SKM-1 treated with dmso at 0.1 percent for 144 hours (cell line): ENCODE measurements around the gene CCDC178.

Experiments used
- DNase-seq: peaks from one replicate; lab custom pipeline; 2025; ENCODE audit not compliant: unreplicated experiment; lab: John Stamatoyannopoulos, UW

Gene CCDC178

DNA sequence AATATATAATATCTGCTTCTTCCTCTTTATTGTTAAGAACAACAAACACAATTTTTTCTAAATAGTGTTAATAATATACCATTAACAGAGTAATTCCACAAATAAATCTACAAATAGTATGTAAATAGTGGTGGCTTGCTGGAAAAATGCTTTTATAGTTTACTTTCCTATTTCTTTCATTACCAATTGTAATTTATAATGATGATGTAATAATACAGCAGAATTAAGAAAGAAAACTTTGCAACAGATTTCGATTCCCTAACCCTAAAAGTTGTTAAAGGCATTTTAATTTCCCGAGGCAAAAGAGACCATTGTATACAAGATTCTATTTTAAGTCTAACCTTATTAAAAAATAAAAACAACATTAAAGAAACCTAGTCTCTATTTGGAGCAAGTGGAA, 307.9 kb downstream of the CCDC178 start:
- DNase-seq = no peak

DNA sequence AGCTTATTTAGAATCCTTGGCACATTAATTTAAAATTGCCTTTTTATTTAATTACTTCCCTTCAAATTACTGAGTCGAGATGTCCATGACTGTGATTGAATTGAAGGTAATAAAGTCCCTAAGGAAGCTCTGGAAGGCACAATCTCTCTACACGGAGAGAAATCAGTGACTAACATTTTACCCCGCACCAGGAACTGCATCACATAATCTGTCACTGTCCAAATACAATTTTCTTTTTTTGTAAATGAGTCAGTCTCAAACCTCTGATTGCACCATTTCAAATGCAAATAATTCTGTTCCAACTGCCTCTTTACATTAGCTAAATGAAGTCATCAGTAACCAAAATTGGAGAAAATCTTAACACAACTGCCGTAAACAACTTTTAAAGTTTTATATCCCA, 311.9 kb downstream of the CCDC178 start:
- DNase-seq = no peak

- DNase-seq = no peak
Measured at GRCh38 chr18:33123862-33124518, 316.5 kb downstream of the CCDC178 start.

- DNase-seq = peak; percentile 21
Measured at GRCh38 chr18:33116376-33116775, 324.1 kb downstream of the CCDC178 start.

GRCh38 chr18:33115917-33116316, 324.6 kb downstream of the CCDC178 start:
- no peak for DNase-seq

DNA sequence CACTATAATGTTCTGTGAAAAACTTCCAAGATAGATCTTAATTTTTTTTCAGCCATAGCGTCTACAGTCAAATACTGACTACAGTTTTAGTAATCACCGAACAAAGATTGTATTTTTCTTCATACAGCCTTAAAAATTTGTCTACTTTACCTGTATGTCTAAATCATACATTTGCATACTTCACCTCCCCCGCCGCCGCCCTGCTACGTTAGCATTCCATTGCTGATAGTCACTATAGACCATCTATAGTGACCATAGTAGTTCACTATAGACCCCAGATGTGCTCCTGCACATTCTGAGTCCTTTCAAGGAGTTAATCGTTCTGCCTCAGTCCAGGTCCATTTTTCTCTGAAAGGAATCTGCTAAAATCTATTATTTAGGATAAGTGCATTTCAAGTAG, 325.0 kb downstream of the CCDC178 start:
- DNase-seq = no peak

- DNase-seq = no peak
Measured at GRCh38 chr18:33114749-33115148, 325.8 kb downstream of the CCDC178 start.

GRCh38 chr18:33113416-33113815, 327.1 kb downstream of the CCDC178 start:
- DNase-seq = no peak

- DNase-seq = no peak
Measured at GRCh38 chr18:33107511-33107910, 333.0 kb downstream of the CCDC178 start.

- no peak for DNase-seq
Measured at GRCh38 chr18:33101316-33101715, 339.2 kb downstream of the CCDC178 start.

DNA sequence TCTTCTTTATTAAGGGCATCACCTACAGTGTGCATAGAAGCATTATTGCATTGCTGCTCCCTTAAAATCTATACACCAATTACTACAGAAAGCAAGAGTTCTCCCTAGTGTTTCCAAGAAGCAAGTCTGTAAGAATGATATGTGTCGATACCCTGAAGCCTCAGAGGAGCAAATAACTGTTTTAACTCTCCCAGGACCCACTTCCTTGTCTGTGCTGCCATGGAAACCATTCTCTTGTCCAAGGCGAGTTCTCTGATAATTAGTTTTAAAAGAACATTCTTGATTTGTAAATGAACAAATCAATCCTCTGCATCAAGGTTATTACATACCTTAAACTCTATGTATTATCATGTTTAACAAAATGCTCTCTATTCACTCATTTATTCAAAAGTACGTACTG, 340.9 kb downstream of the CCDC178 start:
- DNase-seq = no peak

- no peak for DNase-seq
Measured at GRCh38 chr18:33097126-33097525, 343.4 kb downstream of the CCDC178 start.

- DNase-seq = no peak
Measured at GRCh38 chr18:33090461-33090860, 350.1 kb downstream of the CCDC178 start.

GRCh38 chr18:33076601-33077000, 363.9 kb downstream of the CCDC178 start:
- no peak for DNase-seq

- DNase-seq = no peak
Measured at GRCh38 chr18:33074125-33074524, 366.4 kb downstream of the CCDC178 start.

- DNase-seq = no peak
Measured at GRCh38 chr18:33062834-33063364, 377.6 kb downstream of the CCDC178 start.

GRCh38 chr18:33052886-33053285, 387.6 kb downstream of the CCDC178 start:
- DNase-seq = no peak

DNA sequence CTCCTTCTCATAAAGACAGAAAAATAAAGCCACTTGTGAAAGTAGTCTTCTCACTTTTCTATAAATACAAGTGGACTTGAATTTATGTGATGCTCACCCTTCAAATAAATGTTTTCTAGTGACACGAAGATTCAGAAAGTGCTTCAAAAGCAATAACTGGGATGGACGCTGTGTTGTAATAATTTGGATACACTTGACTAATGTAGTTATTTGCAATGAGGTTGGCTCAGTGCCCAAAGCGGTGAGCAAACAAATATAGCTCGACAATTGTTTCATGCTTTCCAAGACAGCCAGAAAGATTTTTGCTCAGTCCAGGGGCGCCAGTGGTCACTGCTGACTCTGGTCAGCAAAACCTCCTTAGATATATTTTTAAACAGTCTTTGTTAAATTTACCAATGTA, 389.1 kb downstream of the CCDC178 start:
- DNase-seq = no peak

- no peak for DNase-seq
Measured at GRCh38 chr18:33040213-33040612, 400.3 kb downstream of the CCDC178 start.

GRCh38 chr18:33034945-33035344, 405.6 kb downstream of the CCDC178 start:
- DNase-seq = no peak

- no peak for DNase-seq
Measured at GRCh38 chr18:33034212-33034611, 406.3 kb downstream of the CCDC178 start.

DNA sequence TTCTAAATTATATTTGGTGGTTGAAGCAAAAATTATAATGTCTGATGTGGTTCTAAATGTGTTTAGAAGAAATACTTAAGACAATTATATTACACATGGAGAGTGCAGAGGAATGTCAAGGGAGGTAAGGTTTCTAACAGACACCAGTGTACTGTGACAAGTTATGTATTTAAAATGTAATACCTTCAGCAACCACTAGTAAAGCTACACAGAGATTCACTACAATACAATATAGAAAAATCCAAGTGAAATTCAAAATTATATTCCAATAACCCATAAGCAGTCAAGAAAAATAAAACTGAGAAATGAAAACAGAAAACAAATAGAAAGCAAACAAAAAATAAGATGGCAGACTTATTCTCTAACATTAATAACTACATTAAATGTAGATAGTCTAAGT, 418.2 kb downstream of the CCDC178 start:
- DNase-seq = no peak

GRCh38 chr18:33020877-33021276, 419.6 kb downstream of the CCDC178 start:
- no peak for DNase-seq
